Peyer's patch (tissue), 4 donors: ENCODE data around the gene ERCC8. TPM values are rescaled to one million over a fixed set of nuclear protein-coding genes. Genes with fewer than 3 reads are reported as not detected.

ENCODE experiments used
- DNase-seq, 3 donors: peaks; one replicate each; pipeline ENCODE4 v3.0.0-alpha.2; 2017 to 2019
- H3K27ac ChIP-seq, 4 donors: fragments of 200-600 bp; sonication (generic); one replicate each; pipeline ENCODE4 v1.5.1; 2016 to 2019
- H3K27me3 ChIP-seq, 2 donors: fragments of 200-600 bp; sonication (generic); one replicate each; pipeline ENCODE4 v1.5.1; 2019
- H3K36me3 ChIP-seq, 3 donors: fragments of 200-600 bp; sonication (generic); one replicate each; pipeline ENCODE4 v1.5.1; 2016 to 2019
- H3K4me1 ChIP-seq, 4 donors: fragments of 200-600 bp; sonication (generic); one replicate each; pipeline ENCODE4 v1.5.1; 2016 to 2019
- H3K4me3 ChIP-seq, 4 donors: fragments of 200-600 bp; sonication (generic); 1 replicate in 3 of 4; 2 replicates in 1 of 4; pipeline ENCODE4 v1.5.1; 2016 to 2019; ENCODE audit warnings: mild to moderate bottlenecking in 1 of 4
- H3K9me3 ChIP-seq, 4 donors: fragments of 200-600 bp; sonication (generic); one replicate each; pipeline ENCODE4 v1.5.1; 2016 to 2019; ENCODE audit warnings: mild to moderate bottlenecking in 1 of 4
- CTCF ChIP-seq, 6 experiments: fragments of 450-650 bp in 4 of 6; fragments of 200-600 bp in 2 of 6; sonication (generic) in 1 of 6; IDR thresholded peaks; one replicate each; pipeline ENCODE4 v1.5.1; 2017 to 2019; ENCODE audit warnings: antibody characterized with exemption in 6 of 6, mild to moderate bottlenecking in 3 of 6, moderate library complexity in 1 of 6
- POLR2A ChIP-seq, 2 donors: fragments of 450-650 bp; IDR thresholded peaks; one replicate each; pipeline ENCODE4 v1.5.1; 2017; ENCODE audit warnings: antibody characterized with exemption in 2 of 2, mild to moderate bottlenecking in 2 of 2, moderate library complexity in 2 of 2
- total RNA-seq, 4 donors: library from RNA; depleted of rRNA; stranded (reverse); fragments of >200 nt; gene quantifications; one replicate each; pipeline ENCODE4 v1.1.0, GENCODE V29; 2016

The ERCC8 gene
- total RNA-seq, 4 donors from 2014 or later = 7.2 to 15.2 (median 7.7) TPM

- DNase-seq = no peak
- Histone ChIP-seq H3K36me3 (no peaks in the 10 kb centered on the region), H3K4me1 (no peaks in the 10 kb centered on the region), H3K4me3 (no peak overlapping the region), H3K9me3 (no peaks in the 10 kb centered on the region), H3K27me3 (no peaks in the 10 kb centered on the region), H3K27ac (no peak overlapping the region)
- no peak for TF ChIP-seq CTCF (IDR thresholded peaks at IDR 0.05)
- no peak for TF ChIP-seq POLR2A (IDR thresholded peaks at IDR 0.05)
These were observed 35.6 kb upstream of the ERCC8 start for GRCh38 chr5:60980511-60980910.

GRCh38 chr5:60978968-60979367, 34.1 kb upstream of the ERCC8 start:
- no peak overlapping the region for H3K27ac ChIP-seq
- TF ChIP-seq CTCF (IDR thresholded peaks at IDR 0.05) = no peak
- TF ChIP-seq POLR2A (IDR thresholded peaks at IDR 0.05) = no peak

GRCh38 chr5:60977956-60978737, 33.3 kb upstream of the ERCC8 start:
- H3K4me1 ChIP-seq = no peaks in the 10 kb centered on the region
- no peak overlapping the region for H3K4me3 ChIP-seq
- TF ChIP-seq CTCF (IDR thresholded peaks at IDR 0.05) (no peak), POLR2A (IDR thresholded peaks at IDR 0.05) (no peak)
- no peaks in the 10 kb centered on the region for H3K27me3 ChIP-seq
- no peak for DNase-seq
- H3K9me3 ChIP-seq = no peaks in the 10 kb centered on the region
- no peaks in the 10 kb centered on the region for H3K36me3 ChIP-seq
- no peak overlapping the region for H3K27ac ChIP-seq

More at GRCh38 chr5:60978968-60979367, 34.1 kb upstream of the ERCC8 start:
- no peak overlapping the region for H3K4me3 ChIP-seq
- H3K36me3 ChIP-seq = no peaks in the 10 kb centered on the region
- DNase-seq = no peak
- H3K9me3 ChIP-seq = no peaks in the 10 kb centered on the region
- no peaks in the 10 kb centered on the region for H3K4me1 ChIP-seq
- H3K27me3 ChIP-seq = no peaks in the 10 kb centered on the region

GRCh38 chr5:60972231-60972630, 27.4 kb upstream of the ERCC8 start:
- Histone ChIP-seq H3K9me3 (peaks cover 0 to 4% (median 0%) of the 10 kb centered on the region in 4 donors), H3K27me3 (no peaks in the 10 kb centered on the region), H3K27ac (no peak overlapping the region), H3K4me1 (no peaks in the 10 kb centered on the region), H3K36me3 (no peaks in the 10 kb centered on the region), H3K4me3 (no peak overlapping the region)
- no peak for DNase-seq
- TF ChIP-seq POLR2A (IDR thresholded peaks at IDR 0.05) (no peak), CTCF (IDR thresholded peaks at IDR 0.05) (no peak)

- Histone ChIP-seq H3K36me3 (no peaks in the 10 kb centered on the region), H3K9me3 (peaks cover 0 to 3% (median 0%) of the 10 kb centered on the region in 4 donors), H3K27ac (no peak overlapping the region), H3K4me1 (no peaks in the 10 kb centered on the region), H3K4me3 (no peak overlapping the region), H3K27me3 (no peaks in the 10 kb centered on the region)
- DNase-seq = no peak
- TF ChIP-seq POLR2A (IDR thresholded peaks at IDR 0.05) (no peak), CTCF (IDR thresholded peaks at IDR 0.05) (no peak)
These were observed 16.8 kb upstream of the ERCC8 start for GRCh38 chr5:60961685-60962084.
